Neural progenitor cell (in vitro differentiated cells): ENCODE results near the gene INPPL1. TPM values are rescaled to one million over a fixed set of nuclear protein-coding genes. Genes with fewer than 3 reads are reported as not detected.

ENCODE experiments used
- DNase-seq: peaks from one replicate; pipeline ENCODE4 v3.0.0-alpha.2; 2016; ENCODE audit warnings: low spot score
- H2AFZ ChIP-seq: fragments of 200-600 bp; sonication (generic); replicated peaks from 2 replicates; pipeline ENCODE4 v1.6.1; 2016; ENCODE audit warnings: antibody characterized with exemption
- H3F3A ChIP-seq: fragments of 200-600 bp; sonication (generic); 2 replicates; pipeline ENCODE4 v1.6.1; 2016; ENCODE audit warnings: antibody characterized with exemption, low read depth
- H3K27ac ChIP-seq: fragments of 200-600 bp; sonication (generic); 2 replicates; pipeline ENCODE4 v1.5.1; 2016; ENCODE audit warnings: mild to moderate bottlenecking
- H3K27me3 ChIP-seq: fragments of 200-600 bp; sonication (generic); 2 replicates; pipeline ENCODE4 v1.6.1; 2016; ENCODE audit warnings: mild to moderate bottlenecking, moderate library complexity
- H3K36me3 ChIP-seq: fragments of 200-600 bp; sonication (generic); 2 replicates; pipeline ENCODE4 v1.5.1; 2016
- H3K4me1 ChIP-seq: fragments of 200-600 bp; sonication (generic); 2 replicates; pipeline ENCODE4 v1.6.1; 2016; ENCODE audit warnings: mixed run types
- H3K4me2 ChIP-seq: fragments of 200-600 bp; sonication (generic); 2 replicates; pipeline ENCODE4 v1.6.1; 2016
- H3K4me3 ChIP-seq: fragments of 200-600 bp; sonication (generic); 2 replicates; pipeline ENCODE4 v1.5.1; 2016
- H3K79me2 ChIP-seq: fragments of 200-600 bp; sonication (generic); 2 replicates; pipeline ENCODE4 v1.6.1; 2016; ENCODE audit warnings: low read depth
- H3K9ac ChIP-seq: fragments of 200-600 bp; sonication (generic); 2 replicates; pipeline ENCODE4 v1.6.1; 2016
- H3K9me3 ChIP-seq: fragments of 200-600 bp; sonication (generic); 2 replicates; pipeline ENCODE4 v1.5.1; 2016; ENCODE audit warnings: low read depth
- H4K20me1 ChIP-seq: fragments of 200-600 bp; sonication (generic); 2 replicates; pipeline ENCODE4 v1.6.1; 2016; ENCODE audit warnings: low read depth
- H3K27ac Mint-ChIP-seq: 3 replicates; pipeline ENCODE4 v1.8.0; 2021; ENCODE audit warnings: mixed read lengths
- H3K27me3 Mint-ChIP-seq: 2 replicates; pipeline ENCODE4 v1.8.0; 2022; ENCODE audit warnings: low read depth, mild to moderate bottlenecking, inconsistent platforms, moderate library complexity, mixed read lengths; ENCODE audit not compliant: insufficient read depth
- H3K36me3 Mint-ChIP-seq: 3 replicates; pipeline ENCODE4 v1.8.0; 2021; ENCODE audit warnings: mixed read lengths
- H3K4me1 Mint-ChIP-seq: 3 replicates; pipeline ENCODE4 v1.8.0; 2021; ENCODE audit warnings: mixed read lengths
- H3K4me3 Mint-ChIP-seq: 3 replicates; pipeline ENCODE4 v1.8.0; 2021; ENCODE audit warnings: mild to moderate bottlenecking, moderate library complexity, mixed read lengths
- H3K9me3 Mint-ChIP-seq: 3 replicates; pipeline ENCODE4 v1.8.0; 2020; ENCODE audit warnings: mixed read lengths
- CTCF ChIP-seq: fragments of 200-600 bp; sonication (generic); IDR thresholded peaks from 2 replicates; pipeline ENCODE4 v1.5.1; 2017; ENCODE audit warnings: antibody characterized with exemption, mild to moderate bottlenecking
- EZH2 ChIP-seq: fragments of 200-600 bp; sonication (generic); IDR thresholded peaks from 2 replicates; pipeline ENCODE4 v1.6.1; 2017; ENCODE audit warnings: antibody characterized with exemption, mild to moderate bottlenecking, moderate library complexity
- EZH2phosphoT487 ChIP-seq: fragments of 200-600 bp; sonication (generic); IDR thresholded peaks from 2 replicates; pipeline ENCODE4 v1.6.1; 2017; ENCODE audit warnings: antibody characterized with exemption
- total RNA-seq: library from RNA; depleted of rRNA; stranded (reverse); fragments of >200 nt; gene quantifications from 2 replicates; pipeline ENCODE4 v1.2.3, GENCODE V29; 2015; ENCODE audit warnings: low replicate concordance

INPPL1 gene
- total RNA-seq, 1 donor from 2014 or later: 30.8 TPM

DNA sequence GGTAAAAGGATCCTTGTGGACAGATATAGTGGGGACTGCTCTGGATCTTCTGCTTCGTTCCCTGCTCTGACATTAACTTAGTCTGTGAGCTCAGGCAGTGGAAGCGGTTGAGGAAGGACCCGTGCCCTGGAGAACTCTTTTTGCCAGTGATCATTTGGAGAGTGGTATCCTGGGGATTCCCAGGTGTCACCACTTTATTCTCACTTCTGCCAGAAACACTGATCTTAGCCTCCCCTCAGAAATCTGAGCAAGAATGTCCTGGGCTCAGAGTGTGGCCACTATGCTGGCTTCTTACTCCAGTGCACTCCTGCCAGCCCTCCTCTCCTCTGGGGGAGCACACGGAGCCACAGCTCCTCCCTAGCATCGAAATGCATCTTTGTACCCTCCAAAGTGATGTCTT is 27.0 kb downstream of the INPPL1 start:
- Histone ChIP-seq H3K4me1 (no peaks in the 10 kb centered on the region), H3K4me2 (no peak overlapping the region), H3K36me3 (no peaks in the 10 kb centered on the region), H3F3A (no peaks in the 10 kb centered on the region), H3K9ac (no peak overlapping the region), H3K79me2 (no peaks in the 10 kb centered on the region), H4K20me1 (no peaks in the 10 kb centered on the region), H3K9me3 (no peaks in the 10 kb centered on the region), H3K27ac (no peak overlapping the region), H2AFZ (no peak overlapping the region), H3K27me3 (peaks cover 29% of the 10 kb centered on the region), H3K4me3 (no peak overlapping the region)
- no peak overlapping the region for H3K4me3 Mint-ChIP-seq
- no peaks in the 10 kb centered on the region for H3K36me3 Mint-ChIP-seq
- no peak overlapping the region for H3K27ac Mint-ChIP-seq
- H3K4me1 Mint-ChIP-seq: no peaks in the 10 kb centered on the region
- H3K27me3 Mint-ChIP-seq: peaks cover 5% of the 10 kb centered on the region
- TF ChIP-seq EZH2 (no peak), CTCF (no peak), EZH2phosphoT487 (no peak)
- H3K9me3 Mint-ChIP-seq: peaks cover 8% of the 10 kb centered on the region
- DNase-seq: no peak

GRCh38 chr11:72253392-72253791 is 28.8 kb downstream of the INPPL1 start:
- Histone ChIP-seq H3K79me2 (no peaks in the 10 kb centered on the region), H3K9me3 (no peaks in the 10 kb centered on the region), H3K36me3 (no peaks in the 10 kb centered on the region), H3K4me3 (no peak overlapping the region), H3K9ac (no peak overlapping the region), H3K27me3 (peaks cover 11% of the 10 kb centered on the region), H2AFZ (no peak overlapping the region), H3K4me2 (no peak overlapping the region), H3K4me1 (no peaks in the 10 kb centered on the region), H4K20me1 (no peaks in the 10 kb centered on the region), H3K27ac (no peak overlapping the region), H3F3A (no peaks in the 10 kb centered on the region)
- DNase-seq: no peak
- H3K27me3 Mint-ChIP-seq: peaks cover 5% of the 10 kb centered on the region
- H3K4me1 Mint-ChIP-seq: no peaks in the 10 kb centered on the region
- H3K9me3 Mint-ChIP-seq: peaks cover 8% of the 10 kb centered on the region
- H3K4me3 Mint-ChIP-seq: no peak overlapping the region
- H3K27ac Mint-ChIP-seq: no peak overlapping the region
- no peak for TF ChIP-seq CTCF
- no peak for TF ChIP-seq EZH2
- TF ChIP-seq EZH2phosphoT487: no peak
- H3K36me3 Mint-ChIP-seq: no peaks in the 10 kb centered on the region

- Mint-ChIP-seq H3K27ac (no peak overlapping the region), H3K36me3 (no peaks in the 10 kb centered on the region), H3K4me3 (no peak overlapping the region), H3K4me1 (no peaks in the 10 kb centered on the region), H3K9me3 (peaks cover 8% of the 10 kb centered on the region), H3K27me3 (peaks cover 5% of the 10 kb centered on the region)
- Histone ChIP-seq H3K27ac (no peak overlapping the region), H3K27me3 (peaks cover 5% of the 10 kb centered on the region), H3F3A (no peaks in the 10 kb centered on the region), H3K9me3 (no peaks in the 10 kb centered on the region), H2AFZ (no peak overlapping the region), H3K36me3 (no peaks in the 10 kb centered on the region), H3K4me2 (no peak overlapping the region), H3K4me3 (no peak overlapping the region), H3K4me1 (no peaks in the 10 kb centered on the region), H3K79me2 (no peaks in the 10 kb centered on the region), H4K20me1 (no peaks in the 10 kb centered on the region), H3K9ac (no peak overlapping the region)
- DNase-seq: no peak
- TF ChIP-seq CTCF (no peak), EZH2phosphoT487 (no peak), EZH2 (no peak)
Measured at GRCh38 chr11:72254299-72254993, 29.9 kb downstream of the INPPL1 start.
